Measurements from ENCODE around the gene RIPOR2. TPM values are rescaled to one million over a fixed set of nuclear protein-coding genes. Genes with fewer than 3 reads are reported as not detected.

Gene RIPOR2
- total and polyA plus RNA-seq, 2 experiments from 2014 or later: 9.5 to 22.5 TPM

DNA sequence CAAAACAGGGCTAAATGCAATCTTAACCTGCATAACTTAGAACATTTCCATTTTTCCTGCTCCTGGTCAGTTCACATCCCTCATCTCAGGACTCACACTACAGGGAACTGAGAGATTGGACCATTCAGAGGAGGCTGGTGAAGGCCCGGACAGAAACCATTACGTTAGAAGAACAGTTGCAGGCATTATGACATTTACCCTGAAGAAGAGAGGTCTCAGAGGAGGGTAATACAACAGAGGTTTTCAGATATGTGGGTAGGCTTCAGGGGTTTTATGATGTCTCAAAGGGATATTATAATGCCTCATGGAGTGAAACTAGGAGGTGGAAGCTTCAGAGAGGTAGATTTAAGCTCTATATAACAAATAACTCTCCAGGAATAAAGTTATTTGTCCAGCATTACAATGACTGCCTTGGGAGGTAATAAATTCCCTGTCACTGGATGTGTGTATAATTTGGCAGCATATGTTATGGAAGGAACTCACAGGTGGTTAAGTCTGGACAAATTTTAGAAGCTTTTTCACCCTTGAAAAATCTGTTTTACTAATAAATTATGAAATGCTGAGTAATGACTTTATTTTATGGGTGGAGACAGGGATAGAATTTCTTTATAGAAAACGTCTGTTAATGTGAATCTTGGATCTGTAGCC, 36.7 kb upstream of the RIPOR2 start:
- H4K20me1 ChIP-seq (replicated peaks; ENCODE audit: insufficient read depth): no peaks in the 10 kb centered on the region
- Mint-ChIP-seq H3K27ac (no peak overlapping the region), H3K9me3 (no peaks in the 10 kb centered on the region), H3K4me3 (no peak overlapping the region), H3K4me1 (peaks cover 23% of the 10 kb centered on the region), H3K36me3 (ENCODE audit: low read depth) (no peaks in the 10 kb centered on the region), H3K27me3 (ENCODE audit: insufficient read depth, low read depth, poor library complexity) (peaks cover 10% of the 10 kb centered on the region)
- 0 out of 2 replicates have a peak, but pooled peaks cover 7% of the 10 kb centered on the region for H3K9me2 ChIP-seq (ENCODE audit: insufficient read depth)
- H3K79me2 ChIP-seq (replicated peaks; ENCODE audit: insufficient read depth): no peaks in the 10 kb centered on the region
- no peak for TF ChIP-seq ZNF331 (CRISPR knock-in tag; IDR thresholded peaks at IDR 0.05; ENCODE audit: low read depth)
- no peaks in the 10 kb centered on the region for H3K27me3 ChIP-seq (ENCODE audit: insufficient read depth)
- no peak for DNase-seq (ENCODE audit: low spot score)
- H3K4me2 ChIP-seq: 0 out of 2 replicates have a peak overlapping the region, but pooled peaks have one; percentile 12
- no peaks in the 10 kb centered on the region for H3F3A ChIP-seq (replicated peaks; ENCODE audit: low read depth)
- peaks cover 12% of the 10 kb centered on the region; the same call in 1 of the 2 replicates for H3K4me1 ChIP-seq (ENCODE audit: insufficient read depth)
- no peak overlapping the region for H3K4me3 ChIP-seq
- H3K36me3 ChIP-seq (ENCODE audit: insufficient read depth): no peaks in the 10 kb centered on the region
- no peak overlapping the region; the same call in 1 of the 2 replicates for H3K27ac ChIP-seq (ENCODE audit: low read depth)
- no peak for ATAC-seq
- H2AFZ ChIP-seq: peak overlapping the region; percentile 75; the same call in 1 of the 2 replicates

DNA sequence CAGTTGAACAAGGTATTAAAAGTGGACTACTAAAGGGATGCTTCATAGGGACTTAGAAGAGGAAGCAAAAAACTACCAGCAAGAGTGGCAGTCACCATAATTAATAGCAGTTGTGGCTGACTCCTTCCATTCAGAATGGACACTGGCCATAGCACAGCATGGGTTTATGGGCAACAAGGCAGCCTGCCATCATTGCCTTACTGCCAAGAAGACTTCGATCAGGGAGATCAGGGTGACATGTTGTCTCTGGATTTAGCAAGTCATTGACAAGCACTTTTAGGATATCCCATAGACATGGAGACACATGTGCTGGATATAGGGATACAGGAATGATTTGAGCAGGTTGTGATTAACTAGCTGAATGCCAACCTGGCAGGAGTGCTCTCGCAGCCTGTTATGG, 35.3 kb upstream of the RIPOR2 start:
- H3K27me3 ChIP-seq (ENCODE audit: insufficient read depth): no peaks in the 10 kb centered on the region
- Mint-ChIP-seq H3K9me3 (no peaks in the 10 kb centered on the region), H3K4me1 (peaks cover 20% of the 10 kb centered on the region), H3K4me3 (no peak overlapping the region), H3K27me3 (ENCODE audit: insufficient read depth, low read depth, poor library complexity) (peaks cover 10% of the 10 kb centered on the region), H3K27ac (no peak overlapping the region), H3K36me3 (ENCODE audit: low read depth) (no peaks in the 10 kb centered on the region)
- TF ChIP-seq, protein P1, sequence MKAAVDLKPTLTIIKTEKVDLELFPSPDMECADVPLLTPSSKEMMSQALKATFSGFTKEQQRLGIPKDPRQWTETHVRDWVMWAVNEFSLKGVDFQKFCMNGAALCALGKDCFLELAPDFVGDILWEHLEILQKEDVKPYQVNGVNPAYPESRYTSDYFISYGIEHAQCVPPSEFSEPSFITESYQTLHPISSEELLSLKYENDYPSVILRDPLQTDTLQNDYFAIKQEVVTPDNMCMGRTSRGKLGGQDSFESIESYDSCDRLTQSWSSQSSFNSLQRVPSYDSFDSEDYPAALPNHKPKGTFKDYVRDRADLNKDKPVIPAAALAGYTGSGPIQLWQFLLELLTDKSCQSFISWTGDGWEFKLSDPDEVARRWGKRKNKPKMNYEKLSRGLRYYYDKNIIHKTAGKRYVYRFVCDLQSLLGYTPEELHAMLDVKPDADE (IDR thresholded peaks at IDR 0.05): no peak
- TF ChIP-seq EZH2 (IDR thresholded peaks at IDR 0.05; ENCODE audit: low read depth, unreplicated experiment) (no peak), NANOG (IDR thresholded peaks at IDR 0.05; ENCODE audit: borderline replicate concordance) (no peak), ZNF331 (CRISPR knock-in tag; IDR thresholded peaks at IDR 0.05; ENCODE audit: low read depth) (no peak), ZNF114 (CRISPR knock-in tag; IDR thresholded peaks at IDR 0.05) (no peak), STAT1 (IDR thresholded peaks at IDR 0.05; ENCODE audit: unreplicated experiment) (no peak)
- DNase-seq (ENCODE audit: low spot score) (no peak), ATAC-seq (no peak)
- H3K4me2 ChIP-seq: no peak overlapping the region
- peaks cover 15% of the 10 kb centered on the region; the same call in 1 of the 2 replicates for H3K9me2 ChIP-seq (ENCODE audit: insufficient read depth)
- H3K79me2 ChIP-seq (replicated peaks; ENCODE audit: insufficient read depth): no peaks in the 10 kb centered on the region
- no peaks in the 10 kb centered on the region for H3K36me3 ChIP-seq (ENCODE audit: insufficient read depth)
- H3K4me1 ChIP-seq (ENCODE audit: insufficient read depth): peaks cover 12% of the 10 kb centered on the region; the same call in 1 of the 2 replicates
- no peaks in the 10 kb centered on the region for H4K20me1 ChIP-seq (replicated peaks; ENCODE audit: insufficient read depth)
- H3K4me3 ChIP-seq: no peak overlapping the region
- H3K27ac ChIP-seq (ENCODE audit: low read depth): no peak overlapping the region
- no peaks in the 10 kb centered on the region for H3F3A ChIP-seq (replicated peaks; ENCODE audit: low read depth)
- no peak overlapping the region; the same call in 1 of the 2 replicates for H2AFZ ChIP-seq

DNA sequence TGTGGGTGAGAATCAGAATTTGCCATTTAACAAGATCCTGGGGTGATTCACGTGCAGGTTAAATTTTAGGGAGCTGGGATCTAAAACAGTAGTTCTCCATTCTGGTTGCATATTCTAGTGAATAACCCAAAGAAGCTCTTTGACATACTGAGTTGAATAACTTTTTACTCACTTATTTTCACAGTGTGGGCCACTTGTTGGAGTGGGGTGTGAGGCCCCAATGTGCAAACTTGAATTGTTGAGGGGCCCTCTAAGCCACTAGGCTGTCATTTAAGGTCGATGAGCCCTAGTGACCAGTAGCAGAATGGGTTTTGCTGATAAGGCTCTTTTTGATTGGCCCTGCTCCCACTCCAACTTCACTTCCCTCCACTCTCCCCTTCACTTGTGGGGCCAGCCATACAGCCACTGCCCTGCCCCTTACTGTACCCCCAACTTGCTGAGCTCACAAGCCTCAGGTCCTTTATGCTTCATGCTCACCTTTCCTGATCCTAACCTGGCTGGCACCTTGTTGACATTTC, 33.6 kb upstream of the RIPOR2 start:
- no peaks in the 10 kb centered on the region for H3K36me3 ChIP-seq (ENCODE audit: insufficient read depth)
- Mint-ChIP-seq H3K36me3 (ENCODE audit: low read depth) (no peaks in the 10 kb centered on the region), H3K27me3 (ENCODE audit: insufficient read depth, low read depth, poor library complexity) (peaks cover 10% of the 10 kb centered on the region), H3K27ac (no peak overlapping the region), H3K4me3 (no peak overlapping the region), H3K4me1 (peaks cover 20% of the 10 kb centered on the region), H3K9me3 (no peaks in the 10 kb centered on the region)
- H3K27ac ChIP-seq (ENCODE audit: low read depth): no peak overlapping the region
- no peaks in the 10 kb centered on the region for H4K20me1 ChIP-seq (replicated peaks; ENCODE audit: insufficient read depth)
- no peak overlapping the region for H3K4me3 ChIP-seq
- no peaks in the 10 kb centered on the region for H3K27me3 ChIP-seq (ENCODE audit: insufficient read depth)
- ATAC-seq: no peak
- no peak overlapping the region for H3K4me2 ChIP-seq
- H3K4me1 ChIP-seq (ENCODE audit: insufficient read depth): peaks cover 12% of the 10 kb centered on the region; the same call in 1 of the 2 replicates
- H2AFZ ChIP-seq: peak overlapping the region; percentile 67; the same call in 1 of the 2 replicates
- peaks cover 15% of the 10 kb centered on the region for H3K9me2 ChIP-seq (ENCODE audit: insufficient read depth)
- no peaks in the 10 kb centered on the region for H3F3A ChIP-seq (replicated peaks; ENCODE audit: low read depth)
- no peaks in the 10 kb centered on the region for H3K79me2 ChIP-seq (replicated peaks; ENCODE audit: insufficient read depth)
- DNase-seq (ENCODE audit: low spot score): no peak
- TF ChIP-seq ZNF331 (CRISPR knock-in tag; IDR thresholded peaks at IDR 0.05; ENCODE audit: low read depth) (no peak), CREB1 (CRISPR knock-in tag; IDR thresholded peaks at IDR 0.05; ENCODE audit: low read depth) (no peak)
- TF ChIP-seq, protein P2, sequence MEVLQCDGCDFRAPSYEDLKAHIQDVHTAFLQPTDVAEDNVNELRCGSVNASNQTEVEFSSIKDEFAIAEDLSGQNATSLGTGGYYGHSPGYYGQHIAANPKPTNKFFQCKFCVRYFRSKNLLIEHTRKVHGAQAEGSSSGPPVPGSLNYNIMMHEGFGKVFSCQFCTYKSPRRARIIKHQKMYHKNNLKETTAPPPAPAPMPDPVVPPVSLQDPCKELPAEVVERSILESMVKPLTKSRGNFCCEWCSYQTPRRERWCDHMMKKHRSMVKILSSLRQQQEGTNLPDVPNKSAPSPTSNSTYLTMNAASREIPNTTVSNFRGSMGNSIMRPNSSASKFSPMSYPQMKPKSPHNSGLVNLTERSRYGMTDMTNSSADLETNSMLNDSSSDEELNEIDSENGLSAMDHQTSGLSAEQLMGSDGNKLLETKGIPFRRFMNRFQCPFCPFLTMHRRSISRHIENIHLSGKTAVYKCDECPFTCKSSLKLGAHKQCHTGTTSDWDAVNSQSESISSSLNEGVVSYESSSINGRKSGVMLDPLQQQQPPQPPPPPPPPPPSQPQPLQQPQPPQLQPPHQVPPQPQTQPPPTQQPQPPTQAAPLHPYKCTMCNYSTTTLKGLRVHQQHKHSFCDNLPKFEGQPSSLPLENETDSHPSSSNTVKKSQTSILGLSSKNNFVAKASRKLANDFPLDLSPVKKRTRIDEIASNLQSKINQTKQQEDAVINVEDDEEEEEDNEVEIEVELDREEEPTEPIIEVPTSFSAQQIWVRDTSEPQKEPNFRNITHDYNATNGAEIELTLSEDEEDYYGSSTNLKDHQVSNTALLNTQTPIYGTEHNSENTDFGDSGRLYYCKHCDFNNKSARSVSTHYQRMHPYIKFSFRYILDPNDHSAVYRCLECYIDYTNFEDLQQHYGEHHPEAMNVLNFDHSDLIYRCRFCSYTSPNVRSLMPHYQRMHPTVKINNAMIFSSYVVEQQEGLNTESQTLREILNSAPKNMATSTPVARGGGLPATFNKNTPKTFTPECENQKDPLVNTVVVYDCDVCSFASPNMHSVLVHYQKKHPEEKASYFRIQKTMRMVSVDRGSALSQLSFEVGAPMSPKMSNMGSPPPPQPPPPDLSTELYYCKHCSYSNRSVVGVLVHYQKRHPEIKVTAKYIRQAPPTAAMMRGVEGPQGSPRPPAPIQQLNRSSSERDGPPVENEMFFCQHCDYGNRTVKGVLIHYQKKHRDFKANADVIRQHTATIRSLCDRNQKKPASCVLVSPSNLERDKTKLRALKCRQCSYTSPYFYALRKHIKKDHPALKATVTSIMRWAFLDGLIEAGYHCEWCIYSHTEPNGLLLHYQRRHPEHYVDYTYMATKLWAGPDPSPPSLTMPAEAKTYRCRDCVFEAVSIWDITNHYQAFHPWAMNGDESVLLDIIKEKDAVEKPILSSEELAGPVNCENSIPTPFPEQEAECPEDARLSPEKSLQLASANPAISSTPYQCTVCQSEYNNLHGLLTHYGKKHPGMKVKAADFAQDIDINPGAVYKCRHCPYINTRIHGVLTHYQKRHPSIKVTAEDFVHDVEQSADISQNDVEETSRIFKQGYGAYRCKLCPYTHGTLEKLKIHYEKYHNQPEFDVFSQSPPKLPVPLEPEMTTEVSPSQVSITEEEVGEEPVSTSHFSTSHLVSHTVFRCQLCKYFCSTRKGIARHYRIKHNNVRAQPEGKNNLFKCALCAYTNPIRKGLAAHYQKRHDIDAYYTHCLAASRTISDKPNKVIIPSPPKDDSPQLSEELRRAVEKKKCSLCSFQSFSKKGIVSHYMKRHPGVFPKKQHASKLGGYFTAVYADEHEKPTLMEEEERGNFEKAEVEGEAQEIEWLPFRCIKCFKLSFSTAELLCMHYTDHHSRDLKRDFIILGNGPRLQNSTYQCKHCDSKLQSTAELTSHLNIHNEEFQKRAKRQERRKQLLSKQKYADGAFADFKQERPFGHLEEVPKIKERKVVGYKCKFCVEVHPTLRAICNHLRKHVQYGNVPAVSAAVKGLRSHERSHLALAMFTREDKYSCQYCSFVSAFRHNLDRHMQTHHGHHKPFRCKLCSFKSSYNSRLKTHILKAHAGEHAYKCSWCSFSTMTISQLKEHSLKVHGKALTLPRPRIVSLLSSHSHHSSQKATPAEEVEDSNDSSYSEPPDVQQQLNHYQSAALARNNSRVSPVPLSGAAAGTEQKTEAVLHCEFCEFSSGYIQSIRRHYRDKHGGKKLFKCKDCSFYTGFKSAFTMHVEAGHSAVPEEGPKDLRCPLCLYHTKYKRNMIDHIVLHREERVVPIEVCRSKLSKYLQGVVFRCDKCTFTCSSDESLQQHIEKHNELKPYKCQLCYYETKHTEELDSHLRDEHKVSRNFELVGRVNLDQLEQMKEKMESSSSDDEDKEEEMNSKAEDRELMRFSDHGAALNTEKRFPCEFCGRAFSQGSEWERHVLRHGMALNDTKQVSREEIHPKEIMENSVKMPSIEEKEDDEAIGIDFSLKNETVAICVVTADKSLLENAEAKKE (CRISPR knock-in tag; IDR thresholded peaks at IDR 0.05): no peak

All from GM23338 (cell line).